Ovary (tissue), 9 donors: ENCODE results near the gene USP49. TPM values are rescaled to one million over a fixed set of nuclear protein-coding genes. Genes with fewer than 3 reads are reported as not detected.

ENCODE experiments used
- DNase-seq, 5 donors: peaks; one replicate each; pipeline ENCODE4 v3.0.0-alpha.2; 2019 to 2020
- H3K27ac ChIP-seq, 2 donors: fragments of 200-600 bp; one replicate each; pipeline versions ENCODE4 v1.5.1 to v1.8.0; 2019 to 2022
- H3K27me3 ChIP-seq: fragments of 200-600 bp; one replicate; pipeline ENCODE4 v1.8.0; 2022
- H3K36me3 ChIP-seq: fragments of 200-600 bp; sonication (generic); one replicate; pipeline ENCODE4 v1.5.1; 2019
- H3K4me1 ChIP-seq: one replicate; pipeline ENCODE4 v1.8.1; 2013; ENCODE audit warnings: mild to moderate bottlenecking, moderate library complexity; ENCODE audit not compliant: insufficient read depth
- H3K4me3 ChIP-seq: fragments of 200-600 bp; sonication (generic); one replicate; pipeline ENCODE4 v1.5.1; 2017
- H3K9me3 ChIP-seq, 2 donors: fragments of 200-600 bp in 1 of 2; sonication (generic) in 1 of 2; one replicate each; pipeline versions ENCODE4 v1.5.1 to v1.8.1; 2013 to 2019; ENCODE audit warnings: mild to moderate bottlenecking in 1 of 2, moderate library complexity in 1 of 2
- EP300 ChIP-seq: sonication (generic); formaldehyde crosslinking; IDR thresholded peaks from one replicate; pipeline ENCODE4 v1.6.1; 2017; ENCODE audit warnings: antibody characterized with exemption
- POLR2A ChIP-seq: fragments of 450-650 bp; IDR thresholded peaks from one replicate; pipeline ENCODE4 v1.6.1; 2017; ENCODE audit warnings: antibody characterized with exemption, mild to moderate bottlenecking, moderate library complexity
- whole genome bisulfite sequencing, 3 donors: extraction: QIAGEN DNeasy Blood & Tissue Kit in 1 of 3; methylation state at CpG; one replicate each; pipeline versions ENCODE4 v1.1.5 to v1.1.7; 2013 to 2017; 5-methylcytosine and 5-hydroxymethylcytosine counted together
- intact Hi-C, 4 donors: fragments of 100-400 bp; cut with DNase I; formaldehyde crosslinking; loops; one replicate each; pipeline versions ENCODE4 v1.11.0 to v1.15.1; 2022 to 2023
- polyA plus RNA-seq, 2 donors: library from polyadenylated mRNA; stranded (reverse); fragments of 200-250 nt in 1 of 2; fragments of 350-450 nt in 1 of 2; fragmentation: Illumina TruSeq in 1 of 2; extraction: RNeasy Lipid Tissue Mini Kit (QIAGEN cat#74804) in 1 of 2; gene quantifications; one replicate each; pipeline ENCODE4 v1.2.3, GENCODE V29; 2013 to 2014
- total RNA-seq, 7 donors: library from RNA; depleted of rRNA in 2 of 7; stranded (reverse); fragments of >200 nt in 2 of 7; fragmentation: NEBNext Ultra II Directional in 3 of 7; extraction: Animal tissue kit (Norgen Biotek cat#: 25700) in 3 of 7; gene quantifications; one replicate each; pipeline versions ENCODE4 v1.1.0 to v1.2.4, GENCODE V29; 2016 to 2023
- TF ChIP-seq, protein P1 (sequence below), 3 donors: fragments of 450-650 bp in 2 of 3; fragments of 200-600 bp in 1 of 3; IDR thresholded peaks; one replicate each; pipeline versions ENCODE4 v1.5.1 to v1.8.0; 2016 to 2022; ENCODE audit warnings: antibody characterized with exemption in 3 of 3, mild to moderate bottlenecking in 1 of 3
- donor health status: DM: no; HTN: no; CAD: no; lungs with moderate emphysema.
- donor health status: DM: no; HTN: no; CAD: no.
- donor health status: Bipolar disorder and iron deficiency.
- donor health status: DM: yes; HTN: yes; CAD: no.
- donor health status: DM: no; HTN: no; CAD: no.
- donor health status: DM: yes; HTN: yes; CAD: no.

USP49 gene
- total and polyA plus RNA-seq, 9 donors: 2.0 to 5.1 (median 3.1) TPM

DNA sequence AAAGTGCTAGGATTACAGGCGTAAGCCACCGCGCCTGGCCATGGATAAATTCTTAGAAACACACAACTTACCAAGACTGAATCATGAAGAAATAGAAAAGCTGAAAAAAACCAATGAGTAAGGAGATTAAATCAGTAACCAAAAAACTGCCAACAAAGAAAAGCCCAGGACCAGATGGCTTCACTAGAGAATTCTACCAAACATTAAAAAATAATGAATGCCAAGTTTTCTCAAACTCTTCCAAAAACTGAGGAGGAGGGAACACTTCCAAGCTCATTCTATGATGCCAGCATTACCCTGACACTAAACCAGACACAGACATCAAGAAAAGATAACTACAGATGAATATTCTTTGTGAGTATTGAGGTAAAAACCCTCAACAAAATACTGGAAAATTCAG is 44.3 kb downstream of the USP49 start:
- H3K27me3 ChIP-seq: no peaks in the 10 kb centered on the region
- intact Hi-C loops: no loop called here
- DNase-seq: no peak
- 92 to 99% (median 96%) methylated on average over 3 of the region's 3 CpGs for WGBS, 3 donors
- no peak overlapping the region for H3K27ac ChIP-seq
- no peak overlapping the region for H3K4me3 ChIP-seq
- no peaks in the 10 kb centered on the region for H3K9me3 ChIP-seq
- H3K36me3 ChIP-seq: no peaks in the 10 kb centered on the region
- H3K4me1 ChIP-seq: no peaks in the 10 kb centered on the region
- no peak for TF ChIP-seq POLR2A
- no peak for TF ChIP-seq EP300
- TF ChIP-seq, protein P1, sequence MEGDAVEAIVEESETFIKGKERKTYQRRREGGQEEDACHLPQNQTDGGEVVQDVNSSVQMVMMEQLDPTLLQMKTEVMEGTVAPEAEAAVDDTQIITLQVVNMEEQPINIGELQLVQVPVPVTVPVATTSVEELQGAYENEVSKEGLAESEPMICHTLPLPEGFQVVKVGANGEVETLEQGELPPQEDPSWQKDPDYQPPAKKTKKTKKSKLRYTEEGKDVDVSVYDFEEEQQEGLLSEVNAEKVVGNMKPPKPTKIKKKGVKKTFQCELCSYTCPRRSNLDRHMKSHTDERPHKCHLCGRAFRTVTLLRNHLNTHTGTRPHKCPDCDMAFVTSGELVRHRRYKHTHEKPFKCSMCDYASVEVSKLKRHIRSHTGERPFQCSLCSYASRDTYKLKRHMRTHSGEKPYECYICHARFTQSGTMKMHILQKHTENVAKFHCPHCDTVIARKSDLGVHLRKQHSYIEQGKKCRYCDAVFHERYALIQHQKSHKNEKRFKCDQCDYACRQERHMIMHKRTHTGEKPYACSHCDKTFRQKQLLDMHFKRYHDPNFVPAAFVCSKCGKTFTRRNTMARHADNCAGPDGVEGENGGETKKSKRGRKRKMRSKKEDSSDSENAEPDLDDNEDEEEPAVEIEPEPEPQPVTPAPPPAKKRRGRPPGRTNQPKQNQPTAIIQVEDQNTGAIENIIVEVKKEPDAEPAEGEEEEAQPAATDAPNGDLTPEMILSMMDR (IDR thresholded peaks at IDR 0.05): no peak

DNA sequence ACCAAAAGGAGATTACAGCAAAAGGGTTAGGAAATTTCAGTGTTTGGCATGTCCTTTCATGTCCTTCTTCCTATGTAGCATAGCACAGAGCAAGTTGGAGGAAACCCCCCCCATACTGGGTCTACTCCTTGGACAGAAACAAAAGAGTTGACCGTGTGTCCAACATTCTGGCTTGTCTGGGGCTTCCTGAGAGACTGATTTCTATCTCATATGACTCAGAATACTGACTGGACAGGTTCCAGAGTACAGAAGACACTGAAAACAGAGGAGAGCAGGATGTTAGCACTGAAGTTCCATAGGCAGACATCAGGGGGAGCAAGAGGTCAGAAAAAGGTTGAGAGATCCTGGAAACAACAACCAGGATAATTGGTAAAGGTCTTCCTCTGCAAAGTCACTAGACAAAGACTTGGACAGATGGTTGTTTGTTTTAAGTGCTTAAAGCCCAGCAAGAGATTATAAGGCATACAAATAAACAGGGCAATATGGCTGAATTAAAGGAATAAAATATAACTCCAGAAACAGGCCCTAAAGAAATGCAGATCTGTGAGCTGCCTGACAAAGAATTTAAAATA is 48.4 kb downstream of the USP49 start:
- H3K36me3 ChIP-seq: no peaks in the 10 kb centered on the region
- WGBS, 3 donors: 10 to 42% (median 18%) methylated on average over 1 of the region's 1 CpG
- H3K27ac ChIP-seq: no peak overlapping the region
- TF ChIP-seq, protein P1 (IDR thresholded peaks at IDR 0.05): peak in 1 of 3 donors; percentile 37
- TF ChIP-seq EP300 (no peak), POLR2A (no peak)
- DNase-seq: peak in 1 of 5 donors; percentile 27
- intact Hi-C loops: no loop called here
- no peak overlapping the region for H3K4me3 ChIP-seq
- no peaks in the 10 kb centered on the region for H3K27me3 ChIP-seq
- H3K4me1 ChIP-seq: no peaks in the 10 kb centered on the region
- H3K9me3 ChIP-seq: no peaks in the 10 kb centered on the region

DNA sequence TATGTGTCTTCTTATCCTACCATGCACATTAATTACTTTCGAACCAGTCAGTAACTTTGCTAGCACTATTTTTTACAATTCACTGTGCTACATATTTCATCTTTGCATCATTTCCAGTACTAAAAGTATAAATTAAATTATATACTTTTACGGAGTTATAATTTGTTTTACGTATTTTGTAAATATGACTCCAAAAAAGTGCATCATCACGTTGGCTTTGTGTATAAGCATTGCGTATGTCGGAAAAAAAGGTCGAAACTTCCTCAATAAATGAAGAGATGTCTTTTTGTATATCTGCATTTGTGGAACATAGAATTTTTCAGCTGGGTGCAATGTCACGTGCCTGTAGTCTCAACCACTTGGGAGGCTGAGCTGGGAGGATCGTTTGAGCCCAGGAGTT is 52.0 kb downstream of the USP49 start:
- H3K27me3 ChIP-seq: no peaks in the 10 kb centered on the region
- no peaks in the 10 kb centered on the region for H3K9me3 ChIP-seq
- intact Hi-C loops: loop anchor here in 1 of 4 donors (5.0 kb wide), 1 partner anchor 1126 kb away; no protein-coding TSS in a partner anchor
- no peak overlapping the region for H3K4me3 ChIP-seq
- TF ChIP-seq, protein P1 (IDR thresholded peaks at IDR 0.05): no peak
- TF ChIP-seq EP300: no peak
- no peak for TF ChIP-seq POLR2A
- 93 to 94% (median 94%) methylated on average over 9 of the region's 9 CpGs for WGBS, 3 donors
- no peaks in the 10 kb centered on the region for H3K4me1 ChIP-seq
- H3K36me3 ChIP-seq: no peaks in the 10 kb centered on the region
- no peak for DNase-seq
- no peak overlapping the region for H3K27ac ChIP-seq

DNA sequence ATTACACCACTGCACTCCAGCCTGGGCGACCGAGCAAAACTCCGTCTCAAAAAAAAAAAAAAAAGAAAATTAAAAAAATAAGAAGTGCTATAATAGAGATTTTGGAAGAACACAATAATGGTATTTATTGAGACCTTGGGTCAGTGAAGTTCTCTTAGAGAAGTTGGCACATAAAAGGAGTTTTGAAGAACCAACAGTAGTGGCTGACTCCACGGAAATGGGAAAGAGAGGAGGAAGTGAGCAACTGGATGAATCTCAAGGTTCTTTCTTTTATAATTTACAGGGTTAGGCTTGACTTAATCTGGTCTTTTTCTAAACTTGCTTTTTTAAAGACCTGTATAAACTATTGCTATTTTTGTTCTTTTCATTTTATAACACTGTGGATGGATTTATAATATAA is 54.8 kb downstream of the USP49 start:
- WGBS, 3 donors: 85 to 89% (median 86%) methylated on average over 4 of the region's 4 CpGs
- DNase-seq: no peak
- no peak for TF ChIP-seq EP300
- TF ChIP-seq POLR2A: no peak
- TF ChIP-seq, protein P1 (IDR thresholded peaks at IDR 0.05): no peak
- no peak overlapping the region for H3K27ac ChIP-seq
- H3K36me3 ChIP-seq: no peaks in the 10 kb centered on the region
- no peaks in the 10 kb centered on the region for H3K4me1 ChIP-seq
- no peaks in the 10 kb centered on the region for H3K9me3 ChIP-seq
- H3K27me3 ChIP-seq: no peaks in the 10 kb centered on the region
- H3K4me3 ChIP-seq: no peak overlapping the region
- intact Hi-C loops: loop anchor here in 1 of 4 donors (5.0 kb wide), 1 partner anchor 1123 kb away; no protein-coding TSS in a partner anchor
